Measurements from ENCODE around the gene C10orf90. TPM values are rescaled to one million over a fixed set of nuclear protein-coding genes. Genes with fewer than 3 reads are reported as not detected.

Gene C10orf90
- total RNA-seq, 1 experiment from 2014 or later: not detected

DNA sequence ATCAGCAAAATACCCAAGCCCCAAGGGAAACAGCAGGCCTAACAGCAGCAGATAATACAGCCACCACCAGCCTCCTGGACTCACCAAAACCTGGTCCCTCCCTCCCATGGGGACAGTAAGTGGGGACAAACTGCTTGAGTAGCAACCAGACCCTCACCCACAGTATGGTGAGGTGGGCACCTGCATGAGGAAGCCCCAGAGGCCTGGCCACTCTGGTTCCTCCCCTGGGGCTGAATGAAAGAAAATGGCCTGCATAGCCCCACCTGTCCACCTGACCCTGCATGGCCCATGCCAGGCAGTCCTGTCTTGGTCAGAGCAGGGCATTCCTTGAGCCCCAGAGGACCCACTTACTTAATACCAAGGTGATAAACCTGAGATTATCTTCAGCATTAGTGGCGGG, 13.0 kb upstream of the C10orf90 start:
- DNase-seq (ENCODE audit: low read depth): no peak
- in situ Hi-C loops (cut with HindIII; ENCODE audit: low pct_unique_long_range_greater_than_20kb, low sequenced_read_pairs): no loop called here

DNA sequence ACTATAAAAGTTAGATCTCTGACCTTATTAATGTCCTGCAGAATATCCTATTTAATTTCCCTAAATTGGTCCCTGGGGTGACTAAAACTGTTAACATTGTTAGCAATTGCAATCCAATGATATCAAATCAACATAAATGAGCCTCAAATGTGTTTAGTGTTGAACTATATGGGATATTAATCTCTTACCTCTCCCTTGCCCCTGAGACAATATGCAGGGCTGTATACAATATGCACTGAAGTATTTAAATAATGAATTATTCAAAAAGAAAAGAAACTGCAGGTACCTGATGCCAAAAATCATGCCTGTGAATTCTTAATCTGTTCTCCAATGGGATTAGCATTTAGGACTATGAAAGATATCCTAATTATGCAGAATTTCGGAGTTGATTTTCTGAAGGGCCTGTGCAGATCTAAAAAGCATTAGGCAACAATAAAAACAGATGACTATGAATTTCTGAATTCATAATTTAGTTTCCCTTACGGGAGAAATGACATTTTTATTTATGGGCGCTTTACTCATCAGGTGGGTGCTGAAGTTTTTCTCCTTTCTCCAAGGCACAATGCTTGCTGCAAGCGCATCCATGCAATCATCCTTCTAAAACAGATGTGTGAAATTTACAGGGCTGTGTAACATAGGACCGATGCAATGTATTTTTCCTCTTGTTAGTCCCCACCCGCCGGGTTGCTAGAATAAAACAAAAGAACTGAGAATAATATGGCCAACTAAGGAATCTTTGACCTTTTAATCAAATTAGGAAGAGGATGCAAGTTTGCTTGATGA, 5.4 kb upstream of the C10orf90 start:
- in situ Hi-C loops (cut with HindIII; ENCODE audit: low pct_unique_long_range_greater_than_20kb, low sequenced_read_pairs): no loop called here
- no peak for DNase-seq (ENCODE audit: low read depth)

DNA sequence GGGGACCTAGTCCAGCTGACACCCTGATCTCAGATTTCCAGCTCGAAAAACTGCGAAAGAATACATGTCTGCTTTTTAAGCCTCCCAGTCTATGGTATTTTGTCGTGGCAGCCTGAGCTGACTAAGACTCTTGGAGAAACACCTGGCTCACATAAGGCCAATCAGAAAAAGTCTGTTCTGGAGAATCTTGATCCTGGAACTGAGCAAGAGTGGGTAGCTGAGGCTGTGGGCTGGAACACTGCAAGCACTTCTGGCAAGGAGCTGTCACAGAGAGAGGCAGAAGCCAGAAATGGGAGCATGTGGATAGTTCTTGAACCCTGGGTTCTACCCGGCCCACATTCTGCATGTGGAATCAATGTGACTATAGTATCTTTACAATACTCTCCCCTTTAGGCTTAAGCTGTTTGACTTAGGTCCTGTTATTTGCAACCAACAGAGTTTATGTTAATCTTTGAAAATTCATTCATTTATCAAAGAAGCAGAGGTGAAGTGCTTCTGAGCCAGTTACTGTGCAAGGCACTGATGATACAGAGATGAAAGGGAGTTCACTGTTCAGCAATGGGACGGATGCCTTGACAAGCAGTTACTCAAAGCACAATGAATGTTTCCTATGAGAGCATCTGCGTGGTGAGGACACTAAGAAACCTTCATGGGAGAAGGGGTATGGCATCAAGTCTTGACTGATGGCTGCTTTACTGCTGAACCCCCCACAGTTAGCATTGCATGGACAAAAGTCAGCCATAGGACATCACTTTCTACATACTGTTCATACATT, 4.4 kb upstream of the C10orf90 start:
- DNase-seq (ENCODE audit: low read depth): no peak
- in situ Hi-C loops (cut with HindIII; ENCODE audit: low pct_unique_long_range_greater_than_20kb, low sequenced_read_pairs): no loop called here

DNA sequence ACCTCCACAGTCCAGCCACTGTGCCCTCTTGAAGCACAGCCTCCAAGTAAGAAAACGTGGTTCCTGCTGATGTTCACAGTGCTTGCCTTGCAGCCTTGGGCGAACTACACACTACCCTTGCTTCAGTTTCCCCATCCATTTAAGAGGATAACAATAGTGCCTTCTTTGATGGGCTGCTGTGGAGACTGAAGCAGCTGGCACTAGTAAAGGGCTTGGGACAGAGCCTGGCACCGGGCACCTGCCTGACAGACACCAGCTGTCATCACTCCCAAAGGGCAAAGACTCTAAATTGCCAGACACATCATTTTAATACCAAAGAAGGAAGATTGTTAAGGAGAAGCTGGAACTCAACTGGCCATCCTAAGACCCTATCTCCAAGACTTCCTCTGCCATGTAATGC, 3.1 kb upstream of the C10orf90 start:
- no peak for DNase-seq (ENCODE audit: low read depth)

DNA sequence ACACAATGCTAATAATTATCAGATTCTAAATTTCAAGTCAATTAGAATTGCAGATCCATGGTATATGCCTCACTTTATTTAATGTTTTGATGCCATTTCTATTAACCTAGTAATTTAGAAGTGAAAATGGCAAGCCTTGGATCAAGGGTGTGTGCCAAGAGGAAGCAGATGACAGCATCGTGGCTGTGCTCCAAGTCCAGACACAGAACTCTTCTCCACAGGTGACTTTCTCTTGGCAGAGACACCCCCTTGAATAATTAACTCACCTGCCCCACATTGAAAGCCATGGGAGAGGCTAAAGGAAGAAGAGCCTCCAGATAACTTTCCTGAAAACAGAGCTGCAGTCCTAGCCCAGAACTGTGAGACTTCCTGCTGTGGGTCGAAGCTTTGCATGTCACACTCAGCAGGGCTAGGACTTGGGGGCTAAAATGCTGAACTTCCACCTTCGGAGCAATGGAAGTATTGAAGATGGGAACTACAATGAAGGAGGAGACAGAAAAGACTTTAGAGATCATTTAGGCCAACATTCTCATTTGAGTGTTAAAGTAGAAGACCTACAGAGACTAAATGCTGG, 996 bp upstream of the C10orf90 start:
- in situ Hi-C loops (cut with HindIII; ENCODE audit: low pct_unique_long_range_greater_than_20kb, low sequenced_read_pairs): no loop called here
- DNase-seq (ENCODE audit: low read depth): no peak

More for the DNA sequence above, 3.1 kb upstream of the C10orf90 start:
- in situ Hi-C loops (cut with HindIII; ENCODE audit: low pct_unique_long_range_greater_than_20kb, low sequenced_read_pairs): no loop called here

DNA sequence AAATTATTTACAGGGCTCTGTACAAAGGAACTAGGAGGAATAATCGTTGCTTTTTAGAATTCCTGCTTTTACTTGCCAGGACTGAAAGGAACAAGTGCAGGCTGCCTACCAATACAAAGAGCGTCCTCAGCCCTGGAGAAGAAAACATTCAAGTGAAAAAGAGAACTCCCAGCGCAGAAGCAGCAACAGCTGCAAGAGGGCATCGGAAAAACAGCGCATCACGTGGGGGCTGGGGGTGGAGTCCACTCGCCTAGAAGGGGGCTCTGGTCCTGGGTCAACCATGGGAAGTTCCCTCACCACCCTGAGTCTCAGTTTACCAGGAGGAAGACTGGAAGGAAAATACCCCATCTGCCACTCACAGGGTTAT, 385 bp upstream of the C10orf90 start:
- DNase-seq (ENCODE audit: low read depth): no peak
- in situ Hi-C loops (cut with HindIII; ENCODE audit: low pct_unique_long_range_greater_than_20kb, low sequenced_read_pairs): no loop called here

DNA sequence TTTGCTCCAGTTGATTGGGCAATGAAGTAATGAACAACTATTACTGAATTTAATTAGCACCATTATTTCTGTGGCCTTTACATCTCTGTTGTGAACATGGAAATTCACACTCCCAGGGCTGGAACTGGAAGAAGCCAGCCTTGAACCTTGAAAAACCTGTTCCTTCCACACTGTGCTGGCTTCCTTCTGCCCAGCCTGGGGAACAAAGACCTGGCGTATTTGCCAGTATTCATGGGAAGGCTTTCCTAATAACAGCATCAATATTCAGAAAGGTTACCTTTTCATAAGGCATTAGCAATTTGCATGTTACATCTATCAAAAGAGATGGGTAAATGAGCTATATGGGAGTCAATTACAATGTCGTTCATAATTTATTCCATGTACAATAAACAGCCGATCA, 1.3 kb downstream of the C10orf90 start:
- in situ Hi-C loops (cut with HindIII; ENCODE audit: low pct_unique_long_range_greater_than_20kb, low sequenced_read_pairs): no loop called here
- DNase-seq (ENCODE audit: low read depth): no peak

DNA sequence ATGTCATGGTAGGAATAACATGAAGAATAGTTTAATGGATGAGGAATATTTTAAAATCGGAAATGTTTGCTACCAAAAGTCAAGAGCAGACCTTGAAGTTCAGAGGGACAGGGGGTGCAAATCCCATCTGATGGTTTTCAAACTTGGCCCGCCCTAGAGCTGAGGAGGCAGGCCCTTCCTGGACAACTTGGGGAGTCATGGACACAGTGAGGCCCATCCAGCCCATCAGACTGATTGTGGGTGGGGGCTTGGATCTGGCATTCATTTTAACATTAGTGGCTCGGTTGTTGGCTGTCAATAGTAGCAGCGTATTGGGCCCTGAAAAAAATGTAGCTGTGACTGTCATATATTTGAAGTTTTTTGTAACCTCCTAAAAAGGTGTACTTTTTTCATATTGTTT, 2.0 kb downstream of the C10orf90 start:
- no peak for DNase-seq (ENCODE audit: low read depth)
- in situ Hi-C loops (cut with HindIII; ENCODE audit: low pct_unique_long_range_greater_than_20kb, low sequenced_read_pairs): no loop called here

DNA sequence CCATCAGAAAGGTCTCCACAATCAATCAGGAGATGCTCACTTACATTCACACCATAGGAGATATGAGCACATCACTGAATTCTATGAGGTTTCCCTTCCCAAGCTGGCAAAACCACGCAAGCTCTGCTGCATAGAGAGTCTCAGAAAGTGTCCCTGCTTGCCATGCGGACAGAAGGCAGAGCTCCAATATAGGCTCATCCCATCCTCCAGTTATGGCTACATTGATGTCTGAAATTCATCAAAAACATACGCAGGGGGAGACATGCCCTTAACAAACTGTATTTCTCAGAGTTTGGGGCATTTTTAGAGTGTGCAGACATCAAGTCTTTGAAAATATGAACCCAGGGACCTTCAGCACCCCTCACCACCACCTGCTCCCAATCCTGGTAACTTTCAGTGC, 2.9 kb downstream of the C10orf90 start:
- no peak for DNase-seq (ENCODE audit: low read depth)
- in situ Hi-C loops (cut with HindIII; ENCODE audit: low pct_unique_long_range_greater_than_20kb, low sequenced_read_pairs): no loop called here

DNA sequence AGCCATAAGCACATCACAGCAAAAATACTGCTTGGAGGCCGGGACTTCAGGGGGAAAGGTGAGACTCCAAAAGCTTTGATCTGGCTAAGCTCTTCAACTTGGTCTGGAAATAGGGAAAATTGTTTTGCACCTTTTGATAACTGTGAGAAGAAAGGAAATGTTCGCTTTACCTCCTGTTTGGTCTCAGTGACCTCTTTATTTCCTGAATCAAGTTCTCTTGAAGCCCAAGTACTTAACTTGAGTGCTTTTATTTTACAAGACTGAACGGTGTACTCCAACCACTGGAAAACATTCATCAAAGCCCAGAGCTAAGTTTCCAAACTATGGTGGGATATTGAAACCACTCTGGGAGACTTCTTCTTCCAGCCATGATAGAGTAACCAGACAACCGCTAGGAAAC, 5.3 kb downstream of the C10orf90 start:
- DNase-seq (ENCODE audit: low read depth): no peak
- in situ Hi-C loops (cut with HindIII; ENCODE audit: low pct_unique_long_range_greater_than_20kb, low sequenced_read_pairs): no loop called here

DNA sequence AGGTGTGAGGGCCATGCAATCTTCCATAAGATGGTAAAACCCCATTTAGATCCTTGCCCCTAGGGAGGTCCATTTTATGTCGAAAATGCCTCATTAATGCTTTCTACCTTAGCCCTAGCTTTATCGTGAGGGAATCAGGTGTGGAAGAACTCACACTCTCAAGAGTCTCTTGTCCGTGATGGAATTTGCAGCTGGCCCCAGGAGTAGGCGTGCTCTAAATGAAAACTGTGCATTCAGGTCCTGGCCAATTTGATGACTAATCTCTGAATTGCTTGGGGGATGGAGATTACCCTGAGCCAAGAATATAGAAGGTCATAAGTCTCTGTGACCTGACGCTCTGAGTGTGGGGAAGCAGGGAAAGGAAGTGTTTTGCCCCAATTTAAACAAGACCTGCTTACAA, 6.6 kb downstream of the C10orf90 start:
- DNase-seq (ENCODE audit: low read depth): no peak
- in situ Hi-C loops (cut with HindIII; ENCODE audit: low pct_unique_long_range_greater_than_20kb, low sequenced_read_pairs): no loop called here

DNA sequence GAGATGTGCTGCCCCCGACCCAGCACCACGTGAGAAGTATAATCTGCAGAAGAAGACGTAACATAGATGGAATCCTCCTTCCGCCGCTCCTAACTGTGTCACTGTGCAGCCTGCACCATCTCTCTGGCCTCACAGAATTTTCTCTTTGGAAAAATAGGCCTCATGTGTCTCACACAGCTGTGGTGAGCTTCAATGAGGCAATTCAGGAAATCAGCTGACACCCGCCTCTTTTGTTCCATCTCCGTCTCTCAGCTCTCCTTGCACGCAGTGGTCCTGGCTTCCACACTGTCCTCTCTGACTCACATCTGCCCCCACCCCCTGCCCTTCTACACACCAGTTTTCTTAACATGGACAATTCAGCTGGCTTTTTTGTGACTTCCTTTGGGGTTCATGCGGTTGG, 7.2 kb downstream of the C10orf90 start:
- DNase-seq (ENCODE audit: low read depth): no peak
- in situ Hi-C loops (cut with HindIII; ENCODE audit: low pct_unique_long_range_greater_than_20kb, low sequenced_read_pairs): no loop called here

DNA sequence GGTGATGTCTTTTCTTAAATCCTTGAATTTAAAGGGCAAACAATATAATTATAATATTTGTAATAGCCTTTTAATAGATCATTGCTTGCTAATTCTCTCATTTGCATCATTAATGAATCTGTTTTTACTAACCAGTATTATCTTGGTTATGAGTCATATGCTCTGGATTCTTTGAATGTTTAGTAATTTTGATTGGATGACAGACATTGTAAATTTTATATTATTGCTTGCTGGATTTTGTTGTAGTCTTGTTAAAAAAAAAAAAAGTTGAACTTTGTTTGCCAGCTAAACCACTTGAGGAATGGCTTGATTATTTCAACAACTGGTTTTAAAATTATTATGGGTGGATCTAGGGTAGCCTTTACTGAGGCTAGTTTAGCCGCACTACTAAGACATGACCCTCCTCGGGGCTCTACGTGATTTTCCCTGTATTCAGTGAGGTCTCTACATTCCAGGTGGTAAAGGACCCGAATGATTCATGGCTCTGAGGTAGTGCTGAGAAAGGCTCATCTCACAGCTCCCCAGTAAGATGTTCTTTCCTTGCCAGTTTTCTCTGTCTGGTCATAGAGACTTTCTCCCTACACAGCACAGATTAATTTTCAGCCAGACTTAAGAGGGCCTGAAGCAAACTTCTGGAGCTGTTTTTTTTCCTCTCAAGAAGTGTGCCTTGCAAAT, 8.5 kb downstream of the C10orf90 start:
- no peak for DNase-seq (ENCODE audit: low read depth)
- in situ Hi-C loops (cut with HindIII; ENCODE audit: low pct_unique_long_range_greater_than_20kb, low sequenced_read_pairs): no loop called here

DNA sequence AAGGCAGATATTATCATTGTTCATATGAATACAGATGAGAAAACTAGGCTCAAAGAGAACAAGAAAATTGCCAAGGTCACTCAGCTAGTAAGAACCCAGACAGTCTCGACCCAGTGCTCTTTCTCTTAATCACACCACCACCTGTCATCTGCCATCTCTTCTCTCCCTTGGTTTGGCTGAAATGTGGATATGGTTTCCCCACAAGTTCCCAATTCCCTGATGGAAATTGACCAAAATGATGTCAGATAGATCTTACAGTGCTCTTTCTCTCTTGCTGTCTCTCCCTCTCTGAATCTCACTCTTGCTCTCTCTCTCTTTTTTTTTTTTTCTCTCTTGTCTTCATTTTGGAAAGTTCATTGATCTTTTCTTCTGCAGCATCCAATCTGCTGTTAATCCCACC, 9.1 kb downstream of the C10orf90 start:
- no peak for DNase-seq (ENCODE audit: low read depth)
- in situ Hi-C loops (cut with HindIII; ENCODE audit: low pct_unique_long_range_greater_than_20kb, low sequenced_read_pairs): no loop called here

DNA sequence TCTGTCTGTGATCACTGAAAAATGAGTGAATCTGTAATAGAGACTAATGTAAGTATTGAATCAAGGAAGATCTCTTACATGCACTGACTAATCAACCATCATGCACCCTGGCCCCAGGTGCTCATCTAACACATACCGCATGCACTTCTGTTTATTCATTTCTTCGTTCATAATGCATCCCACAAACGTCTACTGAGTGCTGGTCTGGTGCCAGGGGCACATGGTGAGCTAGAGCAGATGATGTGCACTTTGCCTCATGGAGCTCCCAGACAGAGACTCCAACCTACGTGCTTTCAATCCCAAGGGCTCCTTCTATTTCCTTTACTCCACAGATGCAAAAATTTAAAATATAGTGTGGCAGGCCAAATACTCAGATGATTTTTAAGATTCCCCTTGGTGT, 10.7 kb downstream of the C10orf90 start:
- DNase-seq (ENCODE audit: low read depth): no peak
- in situ Hi-C loops (cut with HindIII; ENCODE audit: low pct_unique_long_range_greater_than_20kb, low sequenced_read_pairs): no loop called here

DNA sequence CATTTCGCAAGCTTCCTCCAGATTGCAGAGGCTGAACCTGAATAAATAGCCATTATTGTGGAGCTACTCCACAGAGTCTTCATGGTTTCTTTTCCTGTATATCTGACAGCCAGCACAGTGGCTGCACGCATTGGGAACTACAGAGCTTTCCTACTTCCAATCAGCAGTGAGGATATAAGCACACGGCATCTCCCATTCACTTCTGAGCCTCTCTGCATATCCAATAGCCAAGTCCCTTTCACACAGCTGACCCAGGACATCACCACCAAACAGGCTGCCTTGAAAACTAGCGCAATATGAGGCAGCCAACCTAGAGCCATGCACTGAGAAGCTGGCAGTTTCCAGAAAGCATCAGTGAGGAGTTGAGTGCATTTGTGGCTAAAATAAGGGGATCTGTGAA, 11.6 kb downstream of the C10orf90 start:
- no peak for DNase-seq (ENCODE audit: low read depth)
- in situ Hi-C loops (cut with HindIII; ENCODE audit: low pct_unique_long_range_greater_than_20kb, low sequenced_read_pairs): no loop called here

DNA sequence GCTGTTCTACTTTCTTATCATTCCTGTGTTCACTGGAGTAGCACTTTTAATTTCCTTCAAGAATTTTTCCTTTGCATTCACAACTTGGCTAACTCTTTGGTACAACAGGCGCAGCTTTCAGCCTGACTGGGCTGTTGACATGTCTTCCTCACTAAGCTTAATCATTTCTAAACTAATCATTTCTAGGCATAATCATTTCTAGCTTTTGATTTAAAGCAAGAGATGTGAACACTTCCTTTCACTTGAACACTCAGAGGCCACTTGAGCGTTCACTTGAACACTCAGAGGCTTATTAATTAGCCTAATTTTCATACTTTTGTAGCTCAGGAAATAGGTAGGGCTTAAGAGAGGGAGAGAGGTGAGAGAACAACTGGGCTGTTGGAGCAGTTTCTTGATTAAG, 15.9 kb downstream of the C10orf90 start:
- in situ Hi-C loops (cut with HindIII; ENCODE audit: low pct_unique_long_range_greater_than_20kb, low sequenced_read_pairs): no loop called here
- DNase-seq (ENCODE audit: low read depth): no peak

DNA sequence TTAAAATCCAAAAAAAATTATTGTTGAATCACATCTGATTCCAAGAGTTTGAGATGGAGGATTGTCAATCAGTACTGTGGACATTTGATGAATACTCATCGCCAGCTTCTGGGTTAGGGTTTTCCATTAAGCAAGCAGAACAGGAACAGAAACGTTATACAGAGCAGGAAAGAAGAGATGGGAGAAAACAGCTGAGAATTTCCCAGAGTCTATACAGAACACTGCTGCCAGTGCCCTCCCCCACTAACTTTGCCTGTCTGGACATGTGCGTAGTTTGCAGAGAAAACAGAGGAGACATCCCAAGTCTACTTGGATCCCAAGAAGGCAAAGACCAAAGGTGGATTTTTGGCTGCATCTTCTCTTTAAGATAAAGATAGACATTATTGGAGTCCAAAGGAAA, 19.0 kb downstream of the C10orf90 start:
- no peak for DNase-seq (ENCODE audit: low read depth)
- in situ Hi-C loops (cut with HindIII; ENCODE audit: low pct_unique_long_range_greater_than_20kb, low sequenced_read_pairs): no loop called here

DNA sequence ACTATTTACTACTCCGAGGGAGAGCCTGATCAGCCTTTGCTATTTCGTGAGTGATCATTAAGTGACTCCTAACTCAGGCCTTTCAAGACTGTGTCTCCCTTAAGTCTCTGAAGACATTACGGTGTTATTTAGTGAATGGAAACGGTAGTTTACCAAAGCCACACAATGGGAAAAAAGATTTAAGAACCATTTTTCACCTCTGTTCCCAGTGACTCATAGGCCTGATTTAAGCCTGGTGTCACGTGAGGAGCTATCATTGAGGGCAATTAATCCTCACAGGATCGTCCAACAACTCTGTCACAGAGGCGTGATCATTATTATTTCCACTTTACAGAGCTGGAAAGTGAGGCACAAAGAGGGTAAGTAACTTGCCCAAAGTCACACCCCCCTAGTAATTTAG, 20.3 kb downstream of the C10orf90 start:
- no peak for DNase-seq (ENCODE audit: low read depth)
- in situ Hi-C loops (cut with HindIII; ENCODE audit: low pct_unique_long_range_greater_than_20kb, low sequenced_read_pairs): no loop called here

All from Caki2 (cell line).